IPS DF 6.9 (cell line): ENCODE data around the gene ALDH1A3.

Experiments used
- DNase-seq: peaks from one replicate; pipeline ENCODE4 v3.0.0-alpha.2; 2013; ENCODE audit warnings: low read depth, low spot score
- H3K27ac ChIP-seq: one replicate; pipeline ENCODE4 v1.5.1; 2013; ENCODE audit warnings: low read length, control low read depth
- H3K27me3 ChIP-seq: 2 replicates; pipeline ENCODE4 v1.6.1; 2013; ENCODE audit warnings: mild to moderate bottlenecking, low read length; ENCODE audit not compliant: control insufficient read depth, insufficient read depth
- H3K36me3 ChIP-seq: 2 replicates; pipeline ENCODE4 v1.6.1; 2013; ENCODE audit warnings: low read length; ENCODE audit not compliant: control insufficient read depth, insufficient read depth
- H3K4me1 ChIP-seq: 2 replicates; pipeline ENCODE4 v1.6.1; 2013; ENCODE audit warnings: low read length; ENCODE audit not compliant: control insufficient read depth, insufficient read depth
- H3K4me3 ChIP-seq: 2 replicates; pipeline ENCODE4 v1.5.1; 2013; ENCODE audit warnings: mild to moderate bottlenecking, low read length
- H3K9me3 ChIP-seq: 2 replicates; pipeline ENCODE4 v1.6.1; 2013; ENCODE audit warnings: low read length, inconsistent platforms; ENCODE audit not compliant: control insufficient read depth, insufficient read depth
- WGBS: extraction: QIAGEN DNeasy Blood & Tissue Kit; methylation state at CpG from one replicate; pipeline ENCODE4 v1.1.7; 2013; ENCODE audit warnings: mixed read lengths, missing lambda C conversion rate; ENCODE audit not compliant: insufficient read length, insufficient coverage; 5-methylcytosine and 5-hydroxymethylcytosine counted together

The ALDH1A3 gene

DNA sequence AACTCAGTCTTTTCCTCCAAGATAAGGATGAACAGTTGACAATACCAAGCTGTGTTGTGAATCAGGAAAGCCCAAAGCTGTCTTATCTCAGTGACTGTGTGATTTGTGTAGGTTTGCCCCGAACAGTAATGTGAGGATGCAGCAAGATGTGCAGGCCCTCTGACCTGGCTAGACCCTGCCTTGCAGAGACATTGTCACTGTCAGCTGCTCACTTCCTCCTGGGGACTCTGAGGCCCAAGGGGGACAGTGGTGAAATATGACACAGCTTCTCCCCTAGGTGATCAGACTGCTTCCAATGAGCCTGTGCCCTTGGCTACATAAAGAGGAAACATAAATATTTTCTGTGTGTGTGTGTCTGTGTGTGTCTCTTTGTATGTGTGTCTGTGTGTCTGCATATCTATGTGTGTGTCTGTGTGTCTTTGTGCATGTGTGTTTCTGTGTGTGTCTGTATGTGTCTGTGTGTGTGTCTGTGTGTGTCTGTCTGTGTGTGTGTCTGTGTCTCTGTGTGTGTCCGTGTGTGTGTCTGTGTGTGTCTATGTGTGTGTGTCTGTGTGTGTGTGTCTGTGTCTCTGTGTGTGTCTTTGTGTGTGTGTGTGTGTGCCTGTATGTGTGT is 61.2 kb downstream of the ALDH1A3 start:
- DNase-seq: no peak
- no peaks in the 10 kb centered on the region for H3K27me3 ChIP-seq
- no CpG with 5 or more reads among the region's 2 CpGs for WGBS
- no peak overlapping the region for H3K4me3 ChIP-seq
- H3K27ac ChIP-seq: no peak overlapping the region
- H3K9me3 ChIP-seq: no peaks in the 10 kb centered on the region; the same call in 1 of the 2 replicates
- H3K4me1 ChIP-seq: no peaks in the 10 kb centered on the region
- H3K36me3 ChIP-seq: no peaks in the 10 kb centered on the region

DNA sequence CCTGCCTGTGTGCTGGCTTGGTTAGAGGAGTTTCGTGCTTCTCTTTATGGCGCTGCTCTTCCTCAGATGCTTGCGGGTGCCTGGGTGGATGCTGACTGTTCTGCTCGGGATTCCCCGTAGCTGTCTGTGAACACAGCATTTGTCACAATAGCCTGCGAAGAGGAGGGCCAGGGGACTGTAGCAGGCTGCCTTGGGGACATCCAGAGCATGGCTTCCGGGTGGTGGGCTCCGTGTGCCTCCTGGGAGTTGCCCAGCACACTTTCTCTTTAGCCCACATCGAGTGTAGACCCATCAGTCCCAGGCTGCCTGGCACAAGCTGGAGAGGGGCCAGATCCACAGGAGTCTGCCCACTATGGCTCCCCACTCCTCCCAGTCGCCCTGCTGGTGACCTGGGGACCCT is 61.9 kb downstream of the ALDH1A3 start:
- Histone ChIP-seq H3K9me3 (no peaks in the 10 kb centered on the region; the same call in 1 of the 2 replicates), H3K27me3 (no peaks in the 10 kb centered on the region), H3K4me1 (no peaks in the 10 kb centered on the region), H3K4me3 (no peak overlapping the region), H3K27ac (no peak overlapping the region), H3K36me3 (no peaks in the 10 kb centered on the region)
- DNase-seq: no peak
- WGBS: no CpG with 5 or more reads among the region's 10 CpGs

DNA sequence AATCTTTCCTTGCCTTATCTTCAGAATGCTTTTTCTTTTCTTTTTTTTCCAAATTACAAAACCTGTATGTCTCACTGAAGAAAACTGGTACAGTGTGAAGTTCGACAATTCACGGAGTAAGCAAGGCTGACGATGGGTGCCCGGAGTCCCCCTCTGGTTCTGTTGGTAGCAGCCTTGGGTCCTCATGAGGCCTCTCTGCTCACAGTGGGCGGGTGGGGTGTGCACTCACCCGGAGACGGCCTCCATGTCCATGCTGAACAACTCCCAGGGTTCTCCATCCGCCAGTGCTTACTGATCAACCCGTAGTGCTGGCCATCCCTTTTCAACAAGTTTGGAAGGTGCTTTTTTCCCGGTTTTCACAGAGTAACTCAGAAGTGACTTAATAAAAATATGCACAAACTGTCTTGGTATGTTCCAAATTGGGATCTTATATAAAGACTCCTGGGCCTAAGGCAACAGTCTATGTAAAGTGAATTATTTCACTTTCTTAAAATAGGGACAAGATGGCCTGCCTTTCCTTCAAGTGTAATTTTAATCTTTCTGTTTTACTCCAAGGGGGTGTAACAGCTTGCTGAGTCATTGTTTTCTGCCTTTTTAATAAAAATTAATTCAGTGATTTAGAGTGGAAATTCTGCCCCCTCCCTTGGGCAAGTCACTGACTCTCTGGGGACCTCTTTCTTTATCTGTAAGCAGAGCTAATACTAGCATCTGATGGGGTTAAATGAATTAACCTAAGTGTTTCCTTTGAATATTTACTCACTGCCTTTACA is 63.2 kb downstream of the ALDH1A3 start:
- Histone ChIP-seq H3K9me3 (no peaks in the 10 kb centered on the region; the same call in 1 of the 2 replicates), H3K4me1 (no peaks in the 10 kb centered on the region), H3K36me3 (no peaks in the 10 kb centered on the region), H3K4me3 (no peak overlapping the region), H3K27ac (no peak overlapping the region), H3K27me3 (no peaks in the 10 kb centered on the region)
- DNase-seq: no peak
- no CpG with 5 or more reads among the region's 10 CpGs for WGBS

DNA sequence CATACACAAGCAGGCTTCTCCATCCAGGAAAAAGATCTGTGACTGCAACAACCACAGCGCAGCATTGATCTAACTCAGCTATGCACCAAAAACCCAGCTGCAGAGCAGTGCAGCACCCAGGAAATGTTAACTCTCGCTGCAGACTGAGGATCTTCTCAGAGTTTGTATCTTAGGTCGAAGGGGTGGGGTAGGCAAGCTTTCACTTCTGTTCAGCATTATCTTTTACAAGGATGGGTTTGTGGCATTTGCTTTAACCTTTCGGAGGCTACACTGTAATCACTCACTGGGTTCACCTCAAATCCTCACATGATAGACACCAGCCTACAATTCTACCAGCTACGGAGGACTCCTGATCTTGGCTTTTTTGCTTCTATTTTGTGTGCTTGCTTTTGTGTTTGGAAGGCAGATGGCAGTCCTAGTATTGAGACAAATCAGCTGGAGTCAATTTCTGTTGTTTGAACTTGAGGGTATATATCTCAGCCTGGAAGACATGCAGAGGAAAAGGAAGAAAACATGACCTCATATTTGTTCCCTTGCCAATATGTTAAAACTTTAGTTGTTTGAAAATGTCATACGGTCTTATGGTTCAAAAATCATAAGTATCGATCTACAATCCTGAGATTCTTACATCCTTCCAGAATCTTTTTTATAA is 64.7 kb downstream of the ALDH1A3 start:
- Histone ChIP-seq H3K9me3 (no peaks in the 10 kb centered on the region; the same call in 1 of the 2 replicates), H3K36me3 (no peaks in the 10 kb centered on the region), H3K4me1 (0 out of 2 replicates have a peak, but pooled peaks cover 3% of the 10 kb centered on the region), H3K27me3 (no peaks in the 10 kb centered on the region), H3K4me3 (no peak overlapping the region), H3K27ac (no peak overlapping the region)
- no peak for DNase-seq
- WGBS: no CpG with 5 or more reads among the region's 7 CpGs

DNA sequence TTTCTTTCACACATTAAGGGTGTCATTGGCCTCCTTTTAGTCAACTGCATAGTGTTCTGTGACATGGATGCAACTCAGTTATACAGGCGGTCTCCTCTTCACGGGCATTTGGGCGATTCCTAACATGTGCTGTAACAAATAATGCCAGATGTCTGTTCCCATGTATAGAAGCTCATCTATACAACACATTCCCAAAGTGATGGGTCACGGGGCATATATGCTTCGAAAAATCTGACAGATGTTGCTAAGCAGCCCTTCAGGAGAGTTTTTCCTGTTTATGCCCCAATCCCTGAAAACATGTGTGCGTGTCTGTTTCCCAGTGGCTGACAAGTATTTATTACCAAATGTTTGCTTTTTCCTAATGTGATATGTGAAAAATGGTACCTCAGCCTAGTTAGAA is 65.4 kb downstream of the ALDH1A3 start:
- Histone ChIP-seq H3K9me3 (no peaks in the 10 kb centered on the region; the same call in 1 of the 2 replicates), H3K4me1 (0 out of 2 replicates have a peak, but pooled peaks cover 3% of the 10 kb centered on the region), H3K4me3 (no peak overlapping the region), H3K36me3 (no peaks in the 10 kb centered on the region), H3K27me3 (no peaks in the 10 kb centered on the region), H3K27ac (no peak overlapping the region)
- no CpG with 5 or more reads among the region's 6 CpGs for WGBS
- no peak for DNase-seq

DNA sequence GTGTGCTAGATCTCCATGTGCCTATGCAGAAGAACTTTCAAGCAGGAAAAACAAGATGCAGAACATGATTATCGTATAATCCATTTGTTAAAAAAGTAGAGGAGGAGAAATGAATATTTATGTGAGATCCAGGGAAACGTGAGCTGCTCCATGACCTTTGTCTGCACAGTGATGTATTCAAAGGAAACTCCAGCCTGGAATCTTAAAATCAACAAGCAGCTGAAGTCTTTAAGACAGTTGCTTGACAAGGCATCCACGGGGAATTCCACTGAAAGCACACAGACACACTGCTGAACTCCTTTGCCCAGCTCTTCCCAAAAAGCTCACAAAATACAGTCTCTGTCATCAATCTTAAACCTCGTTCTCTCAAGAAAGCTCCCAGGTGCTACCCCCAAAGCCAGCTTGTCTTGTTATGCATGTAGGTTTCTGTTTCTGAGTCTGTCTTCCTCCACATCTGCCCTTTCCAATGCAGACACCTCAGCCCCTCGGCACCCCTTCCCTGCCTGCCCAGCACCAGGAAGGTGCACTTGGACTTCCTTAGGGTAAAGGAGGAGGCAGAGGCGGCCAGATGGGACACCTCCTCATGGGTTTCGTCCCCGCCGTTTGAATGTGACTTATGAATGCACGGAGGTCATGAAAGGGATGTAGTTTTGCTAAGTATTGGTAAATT is 68.3 kb downstream of the ALDH1A3 start:
- H3K4me1 ChIP-seq: 0 out of 2 replicates have a peak, but pooled peaks cover 3% of the 10 kb centered on the region
- no peaks in the 10 kb centered on the region for H3K9me3 ChIP-seq
- no peaks in the 10 kb centered on the region for H3K27me3 ChIP-seq
- no CpG with 5 or more reads among the region's 10 CpGs for WGBS
- no peak overlapping the region for H3K27ac ChIP-seq
- DNase-seq: no peak
- H3K36me3 ChIP-seq: no peaks in the 10 kb centered on the region
- H3K4me3 ChIP-seq: no peak overlapping the region

DNA sequence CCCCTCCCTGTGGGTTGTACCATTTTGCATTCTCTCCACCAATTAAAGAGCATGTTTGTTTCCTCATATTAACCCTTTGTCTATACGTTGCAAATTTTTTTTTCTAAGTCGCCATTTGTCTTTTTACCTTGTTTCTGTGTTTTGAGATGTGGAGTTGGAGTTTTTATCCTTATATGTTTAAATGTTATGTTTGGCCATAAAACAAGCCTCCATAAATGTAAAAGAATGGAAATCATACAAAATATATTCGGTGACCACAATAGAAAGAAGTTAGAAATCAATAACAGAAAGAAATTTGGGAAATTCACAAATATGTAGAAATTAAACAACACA is 68.8 kb downstream of the ALDH1A3 start:
- no peak for DNase-seq
- Histone ChIP-seq H3K36me3 (no peaks in the 10 kb centered on the region), H3K4me1 (0 out of 2 replicates have a peak, but pooled peaks cover 3% of the 10 kb centered on the region), H3K9me3 (no peaks in the 10 kb centered on the region), H3K27me3 (no peaks in the 10 kb centered on the region), H3K4me3 (no peak overlapping the region), H3K27ac (no peak overlapping the region)
- WGBS: no CpG with 5 or more reads among the region's 3 CpGs

DNA sequence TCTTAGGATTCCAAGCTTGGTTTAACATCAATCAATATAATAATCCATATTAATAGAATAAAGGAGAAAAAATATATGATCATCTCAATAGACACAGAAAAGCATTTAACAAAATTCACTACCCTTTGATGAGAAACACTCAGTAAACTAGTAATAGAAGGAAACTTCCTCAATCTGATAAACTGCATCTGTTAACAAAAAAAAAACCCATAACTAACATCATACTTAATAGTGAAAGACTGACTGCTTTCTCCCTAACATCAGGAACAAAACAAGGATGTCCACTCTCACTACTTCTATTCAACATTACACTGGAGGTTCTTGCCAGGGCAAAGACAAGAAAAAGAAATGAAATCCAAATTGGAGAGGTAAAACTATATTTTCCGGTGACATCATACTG is 70.1 kb downstream of the ALDH1A3 start:
- Histone ChIP-seq H3K9me3 (no peaks in the 10 kb centered on the region), H3K4me3 (no peak overlapping the region), H3K4me1 (0 out of 2 replicates have a peak, but pooled peaks cover 3% of the 10 kb centered on the region), H3K27ac (no peak overlapping the region), H3K27me3 (no peaks in the 10 kb centered on the region), H3K36me3 (no peaks in the 10 kb centered on the region)
- no CpG with 5 or more reads among the region's 1 CpG for WGBS
- DNase-seq: no peak

DNA sequence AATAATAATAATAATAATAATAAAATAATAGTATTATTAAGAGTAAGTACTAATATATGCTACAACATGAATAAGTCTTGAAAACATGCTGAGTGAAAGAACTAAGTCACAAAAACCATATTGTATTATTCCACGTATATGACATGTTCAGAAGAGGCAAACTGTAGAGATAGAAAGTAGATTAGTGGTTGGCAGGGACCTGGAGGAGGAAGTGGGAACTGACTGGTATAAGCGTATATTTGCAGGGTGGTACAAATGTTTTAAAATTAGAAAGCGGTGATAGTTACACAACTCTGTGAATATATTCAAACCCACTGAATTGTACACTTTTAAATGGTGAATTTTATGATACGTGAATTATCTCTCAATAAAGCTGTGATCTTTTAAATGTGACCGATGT is 72.3 kb downstream of the ALDH1A3 start:
- Histone ChIP-seq H3K27me3 (no peaks in the 10 kb centered on the region), H3K4me3 (no peak overlapping the region), H3K36me3 (no peaks in the 10 kb centered on the region), H3K27ac (no peak overlapping the region), H3K9me3 (no peaks in the 10 kb centered on the region), H3K4me1 (0 out of 2 replicates have a peak, but pooled peaks cover 3% of the 10 kb centered on the region)
- WGBS: no CpG with 5 or more reads among the region's 5 CpGs
- no peak for DNase-seq

DNA sequence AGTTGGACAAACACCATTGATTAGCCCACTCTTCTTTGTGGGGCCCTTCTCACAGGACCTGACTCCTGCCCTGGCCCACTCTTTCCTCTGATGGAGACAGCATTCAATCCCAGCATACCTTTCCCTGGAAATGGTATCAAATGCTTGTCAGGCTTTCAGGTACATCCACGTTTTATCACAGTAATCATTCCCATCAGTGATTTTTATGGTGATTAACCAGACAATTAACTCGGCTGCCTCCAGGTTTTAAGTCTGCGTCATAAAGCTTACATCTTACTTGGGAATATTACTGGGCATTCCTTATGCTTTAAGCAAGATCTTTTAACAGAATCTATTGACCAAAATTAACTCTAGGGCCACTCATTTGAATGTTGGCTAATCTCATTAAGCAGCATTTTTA is 72.9 kb downstream of the ALDH1A3 start:
- no peaks in the 10 kb centered on the region for H3K36me3 ChIP-seq
- no peak overlapping the region for H3K27ac ChIP-seq
- WGBS: no CpG with 5 or more reads among the region's 3 CpGs
- no peak for DNase-seq
- H3K4me1 ChIP-seq: 0 out of 2 replicates have a peak, but pooled peaks cover 3% of the 10 kb centered on the region
- H3K27me3 ChIP-seq: no peaks in the 10 kb centered on the region
- no peak overlapping the region for H3K4me3 ChIP-seq
- no peaks in the 10 kb centered on the region for H3K9me3 ChIP-seq
